SK-N-SH treated with all-trans-retinoic acid at 6 μM for 48 hours (cell line): ENCODE measurements around the gene SLC47A2.

Source experiments
- ARNTL ChIP-seq: fragments of 450-650 bp; formaldehyde crosslinking; IDR thresholded peaks from 2 replicates; pipeline ENCODE4 v1.5.0; 2020; ENCODE audit warnings: low read depth, mild to moderate bottlenecking, moderate library complexity, borderline replicate concordance
- BACH2 ChIP-seq: fragments of 250-450 bp; sonication (Bioruptor Pico); IDR thresholded peaks from 2 replicates; pipeline ENCODE4 v1.9.0; 2021; ENCODE audit warnings: mild to moderate bottlenecking, borderline replicate concordance
- CSDC2 ChIP-seq: fragments of 250-450 bp; sonication (Bioruptor Pico); IDR thresholded peaks from 2 replicates; pipeline ENCODE4 v1.5.0; 2020; ENCODE audit warnings: mild to moderate bottlenecking, moderate library complexity
- ISL1 ChIP-seq: fragments of 250-450 bp; sonication (Bioruptor Pico); IDR thresholded peaks from 2 replicates; pipeline ENCODE4 v2.1.2; 2022; ENCODE audit warnings: mild to moderate bottlenecking, moderate library complexity
- PATZ1 ChIP-seq: fragments of 250-450 bp; sonication (Bioruptor Pico); IDR thresholded peaks from 2 replicates; pipeline ENCODE4 v1.8.0; 2020; ENCODE audit warnings: mild to moderate bottlenecking, moderate library complexity, borderline replicate concordance
- RARB ChIP-seq: fragments of 250-450 bp; sonication (Bioruptor Pico); IDR thresholded peaks from 2 replicates; pipeline ENCODE4 v1.8.0; 2021; ENCODE audit warnings: mild to moderate bottlenecking, moderate library complexity
- TCF4 ChIP-seq: fragments of 250-450 bp; sonication (Bioruptor Pico); IDR thresholded peaks from 2 replicates; pipeline ENCODE4 v1.8.0; 2021; ENCODE audit warnings: mild to moderate bottlenecking, moderate library complexity, borderline replicate concordance
- TOX ChIP-seq: fragments of 250-450 bp; sonication (Bioruptor Pico); IDR thresholded peaks from 2 replicates; pipeline ENCODE4 v1.8.0; 2021; ENCODE audit warnings: mild to moderate bottlenecking, moderate library complexity, borderline replicate concordance
- ZC3H10 ChIP-seq: fragments of 250-450 bp; sonication (Bioruptor Pico); IDR thresholded peaks from 2 replicates; pipeline ENCODE4 v1.5.1; 2021; ENCODE audit warnings: mild to moderate bottlenecking, moderate library complexity
- ZFP3 ChIP-seq: fragments of 250-450 bp; sonication (Bioruptor Pico); IDR thresholded peaks from 2 replicates; pipeline ENCODE4 v1.5.0; 2020; ENCODE audit warnings: mild to moderate bottlenecking, moderate library complexity
- ZNF8 ChIP-seq: fragments of 450-650 bp; formaldehyde crosslinking; IDR thresholded peaks from 2 replicates; pipeline ENCODE4 v1.5.0; 2020; ENCODE audit warnings: mild to moderate bottlenecking, moderate library complexity

GRCh38 chr17:19670908-19671307 is 45.5 kb downstream of the SLC47A2 start:
- TF ChIP-seq ARNTL (no peak), ZFP3 (no peak), BACH2 (no peak), TCF4 (no peak), CSDC2 (CRISPR knock-in tag) (no peak), ZC3H10 (CRISPR knock-in tag) (no peak), PATZ1 (CRISPR knock-in tag) (no peak), ZNF8 (no peak), ISL1 (CRISPR knock-in tag) (no peak), RARB (no peak), TOX (no peak)
